ENCODE results near the gene PDZRN4.
"Not testable (repeated sequence)": the region's sequence is repeated elsewhere in the genome, so short reads cannot be mapped to it uniquely, and the experiment has no call there.

The PDZRN4 gene

GRCh38 chr12:41213648-41214047 lies 25.5 kb downstream of the PDZRN4 start:
- no peak for DNase-seq (ENCODE audit: low read depth in 3 of 3)

- no peak for DNase-seq (ENCODE audit: low read depth in 3 of 3)
These were observed 29.6 kb downstream of the PDZRN4 start for GRCh38 chr12:41217727-41218126.

- DNase-seq (ENCODE audit: low read depth in 3 of 3): no peak
These were observed 32.8 kb downstream of the PDZRN4 start for GRCh38 chr12:41220931-41221330.

GRCh38 chr12:41221491-41221890 lies 33.4 kb downstream of the PDZRN4 start:
- DNase-seq (ENCODE audit: low read depth in 3 of 3): no peak

- no peak for DNase-seq (ENCODE audit: low read depth in 3 of 3)
These were observed 35.5 kb downstream of the PDZRN4 start for GRCh38 chr12:41223600-41223999.

GRCh38 chr12:41224066-41224465 lies 35.9 kb downstream of the PDZRN4 start:
- DNase-seq (ENCODE audit: low read depth in 3 of 3): no peak

GRCh38 chr12:41225179-41225578 lies 37.1 kb downstream of the PDZRN4 start:
- no peak for DNase-seq (ENCODE audit: low read depth in 3 of 3)

GRCh38 chr12:41228066-41228820 lies 40.1 kb downstream of the PDZRN4 start:
- no peak for DNase-seq (ENCODE audit: low read depth in 3 of 3)

- no peak for DNase-seq (ENCODE audit: low read depth in 3 of 3)
These were observed 42.6 kb downstream of the PDZRN4 start for GRCh38 chr12:41230756-41231155.

GRCh38 chr12:41234692-41235091 lies 46.6 kb downstream of the PDZRN4 start:
- no peak for DNase-seq (ENCODE audit: low read depth in 3 of 3)

GRCh38 chr12:41242603-41243002 lies 54.5 kb downstream of the PDZRN4 start:
- no peak for DNase-seq (ENCODE audit: low read depth in 3 of 3)

- DNase-seq (ENCODE audit: low read depth in 3 of 3): no peak
These were observed 60.3 kb downstream of the PDZRN4 start for GRCh38 chr12:41248391-41248790.

- no peak for DNase-seq (ENCODE audit: low read depth in 3 of 3)
These were observed 62.6 kb downstream of the PDZRN4 start for GRCh38 chr12:41250748-41251147.

GRCh38 chr12:41254004-41254914 lies 66.1 kb downstream of the PDZRN4 start:
- DNase-seq (ENCODE audit: low read depth in 3 of 3): no peak

GRCh38 chr12:41263196-41263595 lies 75.1 kb downstream of the PDZRN4 start:
- not testable (repeated sequence) for DNase-seq (ENCODE audit: low read depth in 3 of 3)

- no peak for DNase-seq (ENCODE audit: low read depth in 3 of 3)
These were observed 76.2 kb downstream of the PDZRN4 start for GRCh38 chr12:41264281-41264680.

- no peak for DNase-seq (ENCODE audit: low read depth in 3 of 3)
These were observed 80.9 kb downstream of the PDZRN4 start for GRCh38 chr12:41269056-41269455.

- DNase-seq (ENCODE audit: low read depth in 3 of 3): no peak
These were observed 83.4 kb downstream of the PDZRN4 start for GRCh38 chr12:41271489-41271888.

GRCh38 chr12:41274643-41275042 lies 86.5 kb downstream of the PDZRN4 start:
- DNase-seq (ENCODE audit: low read depth in 3 of 3): no peak

- DNase-seq (ENCODE audit: low read depth in 3 of 3): no peak
These were observed 89.2 kb downstream of the PDZRN4 start for GRCh38 chr12:41277100-41277945.

GRCh38 chr12:41277946-41278267 lies 89.8 kb downstream of the PDZRN4 start:
- DNase-seq (ENCODE audit: low read depth in 3 of 3): no peak
